ENCODE results near the gene DCDC1.
"Not testable (repeated sequence)": the region's sequence is repeated elsewhere in the genome, so short reads cannot be mapped to it uniquely, and the experiment has no call there.

Gene DCDC1

GRCh38 chr11:30956751-30957150 lies 412.8 kb downstream of the DCDC1 start:
- no peak overlapping the region for H3K4me3 ChIP-seq (replicated peaks; ENCODE audit: low read depth, low read length)
- DNase-seq (ENCODE audit: low read depth) = no peak
- TF ChIP-seq, protein P1, sequence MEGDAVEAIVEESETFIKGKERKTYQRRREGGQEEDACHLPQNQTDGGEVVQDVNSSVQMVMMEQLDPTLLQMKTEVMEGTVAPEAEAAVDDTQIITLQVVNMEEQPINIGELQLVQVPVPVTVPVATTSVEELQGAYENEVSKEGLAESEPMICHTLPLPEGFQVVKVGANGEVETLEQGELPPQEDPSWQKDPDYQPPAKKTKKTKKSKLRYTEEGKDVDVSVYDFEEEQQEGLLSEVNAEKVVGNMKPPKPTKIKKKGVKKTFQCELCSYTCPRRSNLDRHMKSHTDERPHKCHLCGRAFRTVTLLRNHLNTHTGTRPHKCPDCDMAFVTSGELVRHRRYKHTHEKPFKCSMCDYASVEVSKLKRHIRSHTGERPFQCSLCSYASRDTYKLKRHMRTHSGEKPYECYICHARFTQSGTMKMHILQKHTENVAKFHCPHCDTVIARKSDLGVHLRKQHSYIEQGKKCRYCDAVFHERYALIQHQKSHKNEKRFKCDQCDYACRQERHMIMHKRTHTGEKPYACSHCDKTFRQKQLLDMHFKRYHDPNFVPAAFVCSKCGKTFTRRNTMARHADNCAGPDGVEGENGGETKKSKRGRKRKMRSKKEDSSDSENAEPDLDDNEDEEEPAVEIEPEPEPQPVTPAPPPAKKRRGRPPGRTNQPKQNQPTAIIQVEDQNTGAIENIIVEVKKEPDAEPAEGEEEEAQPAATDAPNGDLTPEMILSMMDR (IDR thresholded peaks at IDR 0.05; ENCODE audit: low read length, missing control alignments) = no peak

GRCh38 chr11:30949838-30950237 lies 419.7 kb downstream of the DCDC1 start:
- no peak for DNase-seq (ENCODE audit: low read depth)
- H3K4me3 ChIP-seq (replicated peaks; ENCODE audit: low read depth, low read length) = no peak overlapping the region
- TF ChIP-seq, protein P1 (IDR thresholded peaks at IDR 0.05; ENCODE audit: low read length, missing control alignments) = no peak

DNA sequence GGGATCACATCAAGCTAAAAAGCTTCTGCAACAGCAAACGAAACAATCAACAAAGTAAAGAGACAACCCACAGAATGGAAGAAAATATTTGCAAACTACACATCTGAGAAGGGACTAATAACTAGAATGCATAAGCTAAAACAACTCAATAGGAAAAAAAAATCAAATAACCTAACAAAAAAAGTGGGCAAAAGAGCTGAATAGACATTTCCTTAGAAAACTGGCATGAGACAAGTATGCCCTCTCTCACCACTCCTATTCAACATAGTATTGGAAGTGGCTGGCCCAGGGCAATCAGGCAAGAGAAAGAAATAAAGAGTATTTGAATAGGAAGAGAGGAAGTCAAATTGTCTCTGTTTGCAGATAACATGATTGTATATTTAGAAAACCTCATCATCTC lies 421.8 kb downstream of the DCDC1 start:
- not testable (repeated sequence) for H3K4me3 ChIP-seq (replicated peaks; ENCODE audit: low read depth, low read length); DNase-seq (ENCODE audit: low read depth)

- no peak for DNase-seq (ENCODE audit: low read depth)
- TF ChIP-seq, protein P1 (IDR thresholded peaks at IDR 0.05; ENCODE audit: low read length, missing control alignments) = no peak
- no peak overlapping the region for H3K4me3 ChIP-seq (replicated peaks; ENCODE audit: low read depth, low read length)
These were observed 430.7 kb downstream of the DCDC1 start for GRCh38 chr11:30938810-30939209.

DNA sequence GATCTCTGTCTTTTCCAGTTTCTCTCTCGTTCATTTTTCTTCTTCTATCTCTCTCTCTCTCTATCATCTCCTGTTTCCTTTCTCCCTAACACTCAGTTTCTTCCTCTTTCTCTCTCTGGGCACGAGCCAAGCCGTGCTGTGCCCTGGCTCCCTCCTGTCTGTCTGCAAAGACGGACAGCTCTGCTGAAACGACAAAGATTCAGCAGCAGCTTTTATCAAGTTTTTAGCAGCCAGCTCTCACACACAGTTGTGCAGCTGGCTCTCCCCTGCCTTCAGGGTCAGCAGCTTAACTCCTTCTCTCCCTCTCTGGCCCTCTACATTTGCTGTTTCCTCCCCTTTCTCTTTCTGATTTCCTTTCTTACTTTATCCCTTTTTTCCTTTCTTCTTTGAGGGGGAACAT lies 431.4 kb downstream of the DCDC1 start:
- TF ChIP-seq, protein P1 (IDR thresholded peaks at IDR 0.05; ENCODE audit: low read length, missing control alignments) = no peak
- H3K4me3 ChIP-seq (replicated peaks; ENCODE audit: low read depth, low read length) = no peak overlapping the region
- no peak for DNase-seq (ENCODE audit: low read depth)

- TF ChIP-seq, protein P1 (IDR thresholded peaks at IDR 0.05; ENCODE audit: low read length, missing control alignments) = no peak
- peak; percentile 16 for DNase-seq (ENCODE audit: low read depth)
- H3K4me3 ChIP-seq (replicated peaks; ENCODE audit: low read depth, low read length) = no peak overlapping the region
These were observed 433.0 kb downstream of the DCDC1 start for GRCh38 chr11:30936491-30936890.

- DNase-seq (ENCODE audit: low read depth) = no peak
- TF ChIP-seq, protein P1 (IDR thresholded peaks at IDR 0.05; ENCODE audit: low read length, missing control alignments) = no peak
- H3K4me3 ChIP-seq (replicated peaks; ENCODE audit: low read depth, low read length) = no peak overlapping the region
These were observed 433.7 kb downstream of the DCDC1 start for GRCh38 chr11:30935861-30936260.

Data from fibroblast of pulmonary artery (primary cell).